DMS53 (cell line): ENCODE data around the gene BCL2L1.

Experiments used
- DNase-seq: peaks from one replicate; lab custom pipeline; 2025; lab: John Stamatoyannopoulos, UW

BCL2L1 gene

GRCh38 chr20:31691646-31692275, 30.9 kb downstream of the BCL2L1 start:
- DNase-seq = no peak

GRCh38 chr20:31690124-31690666, 32.5 kb downstream of the BCL2L1 start:
- no peak for DNase-seq

GRCh38 chr20:31689141-31689540, 33.5 kb downstream of the BCL2L1 start:
- no peak for DNase-seq

GRCh38 chr20:31687777-31688176, 34.9 kb downstream of the BCL2L1 start:
- no peak for DNase-seq

- DNase-seq = no peak
These were observed 36.6 kb downstream of the BCL2L1 start for GRCh38 chr20:31685853-31686643.

GRCh38 chr20:31684153-31685015, 38.3 kb downstream of the BCL2L1 start:
- peak; percentile 30 for DNase-seq

- no peak for DNase-seq
These were observed 39.7 kb downstream of the BCL2L1 start for GRCh38 chr20:31682927-31683326.

GRCh38 chr20:31682352-31682751, 40.3 kb downstream of the BCL2L1 start:
- no peak for DNase-seq

- DNase-seq = no peak
These were observed 40.9 kb downstream of the BCL2L1 start for GRCh38 chr20:31681769-31682168.

GRCh38 chr20:31681128-31681727, 41.4 kb downstream of the BCL2L1 start:
- DNase-seq = no peak

GRCh38 chr20:31680286-31681127, 42.2 kb downstream of the BCL2L1 start:
- no peak for DNase-seq

GRCh38 chr20:31679357-31680285, 43.0 kb downstream of the BCL2L1 start:
- DNase-seq = no peak

GRCh38 chr20:31678389-31679356, 44.0 kb downstream of the BCL2L1 start:
- no peak for DNase-seq

GRCh38 chr20:31677553-31678260, 45.0 kb downstream of the BCL2L1 start:
- no peak for DNase-seq

GRCh38 chr20:31676609-31676989, 46.1 kb downstream of the BCL2L1 start:
- DNase-seq = no peak

GRCh38 chr20:31675828-31676608, 46.6 kb downstream of the BCL2L1 start:
- no peak for DNase-seq
